ENCODE measurements around the gene GHDC. TPM values are rescaled to one million over a fixed set of nuclear protein-coding genes. Genes with fewer than 3 reads are reported as not detected.

Gene GHDC
- total and polyA plus RNA-seq, 2 of the 13 experiments (the other 11 are each of a cell fraction or from before 2014, with no cell fraction given): 15.4 to 22.5 TPM

- no peak overlapping the region for H3K4me3 ChIP-seq (replicated peaks in 1 of 3; ENCODE audit: insufficient read depth in 1 of 3, low read depth in 2 of 3, low read length in 3 of 3)
- FAIRE-seq (no peak), DNase-seq (ENCODE audit: low spot score) (no peak), ATAC-seq (no peak)
- no peaks in the 10 kb centered on the region for H3K9me3 ChIP-seq (ENCODE audit: low read length)
- TF ChIP-seq ZSCAN30 (CRISPR knock-in tag; IDR thresholded peaks at IDR 0.05) (no peak), KDM1A (CRISPR knock-in tag; IDR thresholded peaks at IDR 0.05) (no peak), ZBTB21 (CRISPR knock-in tag; IDR thresholded peaks at IDR 0.05) (no peak), SMAD1 (CRISPR knock-in tag; IDR thresholded peaks at IDR 0.05; ENCODE audit: borderline replicate concordance, low read depth) (no peak), PHF8 (CRISPR knock-in tag; IDR thresholded peaks at IDR 0.05) (no peak), ZNF781 (CRISPR knock-in tag; IDR thresholded peaks at IDR 0.05; ENCODE audit: borderline replicate concordance, not compliant biosample characterization) (no peak), RBAK (CRISPR knock-in tag; IDR thresholded peaks at IDR 0.05) (no peak), ZNF768 (CRISPR knock-in tag; IDR thresholded peaks at IDR 0.05) (no peak), TOE1 (CRISPR knock-in tag; IDR thresholded peaks at IDR 0.05) (no peak), SRY (CRISPR knock-in tag; IDR thresholded peaks at IDR 0.05) (no peak), SP5 (CRISPR knock-in tag; IDR thresholded peaks at IDR 0.05; ENCODE audit: borderline replicate concordance, low read depth) (no peak), ZBTB7A (CRISPR knock-in tag; IDR thresholded peaks at IDR 0.05) (no peak), ZNF563 (CRISPR knock-in tag; IDR thresholded peaks at IDR 0.05) (no peak), ZNF550 (CRISPR knock-in tag; IDR thresholded peaks at IDR 0.05; ENCODE audit: borderline replicate concordance) (no peak)
- H3K4me1 ChIP-seq (ENCODE audit: insufficient read depth, low read length): peaks cover 34% of the 10 kb centered on the region
- intact Hi-C loops (cut with micrococcal nuclease; ENCODE audit: unreplicated experiment) (no loop called here), in situ Hi-C loops (cut with HindIII; ENCODE audit: extremely low pct_ligation_motif_present, low pct_unique_long_range_greater_than_20kb) (no loop called here)
- H3K27ac ChIP-seq (ENCODE audit: extremely low read length, insufficient read depth, low read length): no peak overlapping the region
- no peaks in the 10 kb centered on the region for H3K79me2 ChIP-seq (ENCODE audit: insufficient read depth, low read length)
- BruUV-seq (replicated peaks): no TSS peak
- H2AFZ ChIP-seq (ENCODE audit: low read length): no peak overlapping the region
- no peaks in the 10 kb centered on the region for H4K20me1 ChIP-seq (ENCODE audit: insufficient read depth, low read length)
- H3K9ac ChIP-seq (ENCODE audit: insufficient read depth, low read depth, low read length): no peak overlapping the region
- no peaks in the 10 kb centered on the region; a peak in 1 of 5 replicates for H3K27me3 ChIP-seq (ENCODE audit: control insufficient read depth in 1 of 2, insufficient read depth in 2 of 2, low read length in 2 of 2)
- no peak overlapping the region for H3K4me2 ChIP-seq (ENCODE audit: low read depth, low read length)
- WGBS (ENCODE audit: low lambda C conversion rate): 92% methylated on average over 8 of the region's 8 CpGs
- POLR2A ChIA-PET: no interaction called here
- CTCF ChIA-PET (ENCODE audit: low intra/inter-chr PET ratio, low total read pairs): no interaction called here
- peaks cover 0 to 11% of the 10 kb centered on the region in 2 experiments; a peak in 4 of 5 replicates for H3K36me3 ChIP-seq (replicated peaks in 1 of 2; ENCODE audit: control insufficient read depth in 1 of 2, insufficient read depth in 2 of 2, low read length in 2 of 2)
Measured at GRCh38 chr17:42197564-42198156, 3.4 kb upstream of the GHDC start.
